GM19023 (cell line): ENCODE data around the gene YWHAQ.

ENCODE experiments used
- ATAC-seq: cut with Tn5 transposase; IDR thresholded peaks from one replicate; pipeline ENCODE4 v1.9.1; 2021; ENCODE audit warnings: mild to moderate bottlenecking, moderate library complexity; ENCODE audit not compliant: unreplicated experiment

The YWHAQ gene

GRCh38 chr2:9655441-9656269 is 24.9 kb upstream of the YWHAQ start:
- peak; percentile 42 for ATAC-seq

- ATAC-seq = no peak
Observed at GRCh38 chr2:9654452-9655100, 23.8 kb upstream of the YWHAQ start.

GRCh38 chr2:9653485-9654271 is 22.9 kb upstream of the YWHAQ start:
- no peak for ATAC-seq

GRCh38 chr2:9652898-9653479 is 22.2 kb upstream of the YWHAQ start:
- no peak for ATAC-seq

GRCh38 chr2:9652267-9652666 is 21.5 kb upstream of the YWHAQ start:
- ATAC-seq = no peak

GRCh38 chr2:9650119-9650821 is 19.5 kb upstream of the YWHAQ start:
- no peak for ATAC-seq

GRCh38 chr2:9649261-9649660 is 18.5 kb upstream of the YWHAQ start:
- ATAC-seq = no peak

GRCh38 chr2:9648821-9649220 is 18.0 kb upstream of the YWHAQ start:
- ATAC-seq = no peak

GRCh38 chr2:9647884-9648283 is 17.1 kb upstream of the YWHAQ start:
- ATAC-seq = no peak

GRCh38 chr2:9646196-9647030 is 15.6 kb upstream of the YWHAQ start:
- no peak for ATAC-seq

- ATAC-seq = no peak
Observed at GRCh38 chr2:9644603-9645002, 13.8 kb upstream of the YWHAQ start.

GRCh38 chr2:9644021-9644420 is 13.2 kb upstream of the YWHAQ start:
- no peak for ATAC-seq

- ATAC-seq = no peak
Observed at GRCh38 chr2:9641641-9642040, 10.8 kb upstream of the YWHAQ start.

- ATAC-seq = no peak
Observed at GRCh38 chr2:9640403-9641104, 9.8 kb upstream of the YWHAQ start.

GRCh38 chr2:9639740-9640343 is 9.0 kb upstream of the YWHAQ start:
- ATAC-seq = no peak

- no peak for ATAC-seq
Observed at GRCh38 chr2:9639000-9639602, 8.3 kb upstream of the YWHAQ start.

GRCh38 chr2:9638532-9638931 is 7.7 kb upstream of the YWHAQ start:
- ATAC-seq = no peak

GRCh38 chr2:9637330-9637729 is 6.5 kb upstream of the YWHAQ start:
- ATAC-seq = no peak
